Subcutaneous adipose tissue (tissue), 4 donors: ENCODE measurements around the gene CLTB. TPM values are rescaled to one million over a fixed set of nuclear protein-coding genes. Genes with fewer than 3 reads are reported as not detected.

Experiments used
- CTCF ChIP-seq: fragments of 450-650 bp; IDR thresholded peaks from one replicate; pipeline ENCODE4 v1.5.1; 2016; ENCODE audit warnings: low read depth, mild to moderate bottlenecking, control low read depth, antibody characterized with exemption, moderate library complexity
- total RNA-seq, 4 donors: library from RNA; depleted of rRNA; stranded (reverse); fragments of >200 nt; gene quantifications; one replicate each; pipeline ENCODE4 v1.1.0, GENCODE V29; 2016

The CLTB gene
- total RNA-seq, 4 donors from 2014 or later = 80.4 to 144 (median 99.5) TPM

- no peak for TF ChIP-seq CTCF
Measured at GRCh38 chr5:176408590-176408989, 7.7 kb downstream of the CLTB start.

- TF ChIP-seq CTCF = no peak
Measured at GRCh38 chr5:176407456-176408251, 8.7 kb downstream of the CLTB start.

GRCh38 chr5:176406436-176407052 is 9.8 kb downstream of the CLTB start:
- no peak for TF ChIP-seq CTCF

GRCh38 chr5:176405656-176406435 is 10.5 kb downstream of the CLTB start:
- TF ChIP-seq CTCF = no peak

- no peak for TF ChIP-seq CTCF
Measured at GRCh38 chr5:176401281-176402205, 14.8 kb downstream of the CLTB start.

DNA sequence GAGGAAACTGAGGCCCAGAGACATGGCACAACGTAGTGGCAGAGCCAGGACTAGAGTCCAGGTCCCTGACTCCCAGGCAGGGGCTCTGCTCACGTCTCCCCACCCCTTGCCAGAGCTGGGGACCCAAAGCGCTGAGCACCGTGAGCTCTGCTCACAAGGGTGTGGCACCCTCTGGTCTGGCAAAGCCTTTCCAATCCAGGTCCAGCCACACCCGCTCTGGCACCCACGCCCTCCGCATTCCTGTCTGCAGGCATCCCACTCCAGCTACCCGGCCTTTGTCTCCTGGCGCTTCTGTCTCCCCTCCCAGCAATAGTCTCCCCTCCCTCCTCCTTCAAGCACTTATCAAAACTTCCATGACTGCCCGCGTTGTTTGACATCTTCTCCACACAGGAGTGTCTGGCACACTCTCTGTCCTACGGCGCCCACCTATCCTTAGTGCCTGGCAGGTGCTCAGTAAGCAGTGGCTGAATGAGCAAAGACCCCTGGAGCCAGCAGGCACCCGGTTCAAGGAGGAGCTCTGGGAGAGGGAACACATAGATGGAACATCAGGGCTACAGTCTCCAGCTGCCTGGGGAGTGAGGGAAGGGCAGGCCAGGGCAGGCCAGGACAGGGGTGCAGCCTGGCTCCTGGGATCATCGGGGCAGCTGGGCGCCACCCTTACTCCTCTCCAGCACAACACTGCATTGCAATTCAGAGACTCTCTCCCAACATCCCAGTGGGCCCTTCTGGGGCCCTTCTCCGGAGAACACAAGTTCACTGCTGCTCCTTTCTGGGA is 15.8 kb downstream of the CLTB start:
- no peak for TF ChIP-seq CTCF
